COLO829 (cell line): ENCODE measurements around the gene PHLDB1.
"Not testable (repeated sequence)": the region's sequence is repeated elsewhere in the genome, so short reads cannot be mapped to it uniquely, and the experiment has no call there.

Experiments
- DNase-seq: peaks from one replicate; pipeline ENCODE4 v3.0.0; 2012; ENCODE audit warnings: low spot score

The PHLDB1 gene

GRCh38 chr11:118688339-118688738 lies 80.9 kb downstream of the PHLDB1 start:
- DNase-seq = not testable (repeated sequence)

GRCh38 chr11:118688851-118689502 lies 81.6 kb downstream of the PHLDB1 start:
- DNase-seq = no peak

- no peak for DNase-seq
Measured at GRCh38 chr11:118689503-118689851, 82.1 kb downstream of the PHLDB1 start.

GRCh38 chr11:118689852-118690552 lies 82.6 kb downstream of the PHLDB1 start:
- peak; percentile 90 for DNase-seq

- no peak for DNase-seq
Measured at GRCh38 chr11:118690553-118691304, 83.3 kb downstream of the PHLDB1 start.

- DNase-seq = no peak
Measured at GRCh38 chr11:118691926-118692830, 84.8 kb downstream of the PHLDB1 start.

GRCh38 chr11:118694185-118694584 lies 86.8 kb downstream of the PHLDB1 start:
- no peak for DNase-seq

GRCh38 chr11:118694771-118695170 lies 87.4 kb downstream of the PHLDB1 start:
- no peak for DNase-seq

GRCh38 chr11:118696673-118697226 lies 89.3 kb downstream of the PHLDB1 start:
- no peak for DNase-seq

GRCh38 chr11:118697346-118697745 lies 89.9 kb downstream of the PHLDB1 start:
- DNase-seq = no peak

GRCh38 chr11:118699506-118700220 lies 92.2 kb downstream of the PHLDB1 start:
- no peak for DNase-seq

GRCh38 chr11:118703563-118704106 lies 96.2 kb downstream of the PHLDB1 start:
- no peak for DNase-seq

GRCh38 chr11:118705111-118705741 lies 97.8 kb downstream of the PHLDB1 start:
- DNase-seq = no peak

- no peak for DNase-seq
Measured at GRCh38 chr11:118705791-118706545, 98.6 kb downstream of the PHLDB1 start.

- DNase-seq = no peak
Measured at GRCh38 chr11:118706546-118706825, 99.1 kb downstream of the PHLDB1 start.
